ENCODE measurements around the gene SATB2. TPM values are rescaled to one million over a fixed set of nuclear protein-coding genes. Genes with fewer than 3 reads are reported as not detected.

Gene SATB2
- polyA plus RNA-seq, 1 of the 3 experiments (the other 2 are of a cell fraction) = 0.13 TPM

GRCh38 chr2:199335502-199335901 is 122.2 kb downstream of the SATB2 start:
- H3K4me1 ChIP-seq (ENCODE audit: control insufficient read depth in 1 of 2, insufficient read depth in 2 of 2, low read depth in 1 of 2, low read length in 1 of 2) = no peaks in the 10 kb centered on the region
- H3K36me3 ChIP-seq (replicated peaks in 1 of 2; ENCODE audit: control insufficient read depth in 1 of 2, insufficient read depth in 2 of 2, low read length in 1 of 2) = no peaks in the 10 kb centered on the region
- H3K4me3 ChIP-seq (ENCODE audit: low read depth in 2 of 2, low read length in 1 of 2) = no peak overlapping the region
- H3K9me2 ChIP-seq = no peaks in the 10 kb centered on the region
- H3K4me2 ChIP-seq = no peak overlapping the region
- TF ChIP-seq GATA2 (CRISPR knock-in tag; IDR thresholded peaks at IDR 0.05) (no peak), SMC3 (IDR thresholded peaks at IDR 0.05; ENCODE audit: low read depth, low read length) (no peak), MAX (IDR thresholded peaks at IDR 0.05; ENCODE audit: low read depth) (no peak), TEAD4 (IDR thresholded peaks at IDR 0.05; ENCODE audit: borderline replicate concordance, insufficient read depth) (no peak), RXRA (IDR thresholded peaks at IDR 0.05; ENCODE audit: borderline replicate concordance, low read depth) (no peak), YY1 (IDR thresholded peaks at IDR 0.05; ENCODE audit: low read depth) (no peak)
- no peak overlapping the region for H3K27ac ChIP-seq (ENCODE audit: low read depth in 2 of 2, low read length in 1 of 2)
- H3K27me3 ChIP-seq (ENCODE audit: insufficient read depth) = no peaks in the 10 kb centered on the region
- DNase-seq = no peak
- no peaks in the 10 kb centered on the region for H3K9me3 ChIP-seq
- H4K20me1 ChIP-seq (ENCODE audit: insufficient read depth) = no peaks in the 10 kb centered on the region
- 15% methylated on average over 2 of the region's 2 CpGs for WGBS (ENCODE audit: low lambda C conversion rate)
- no peaks in the 10 kb centered on the region for H3K79me2 ChIP-seq (ENCODE audit: insufficient read depth)
- no peak overlapping the region for H3K9ac ChIP-seq
- no peaks in the 10 kb centered on the region for H3F3A ChIP-seq (replicated peaks; ENCODE audit: insufficient read depth)
- H2AFZ ChIP-seq (ENCODE audit: low read depth) = no peak overlapping the region
- ChIA-PET CTCF (no interaction called here), POLR2A (no interaction called here)

- H3K4me3 ChIP-seq (ENCODE audit: low read depth in 2 of 2, low read length in 1 of 2) = no peak overlapping the region
- no peaks in the 10 kb centered on the region for H3K27me3 ChIP-seq (ENCODE audit: insufficient read depth)
- no peak overlapping the region for H3K4me2 ChIP-seq
- no peaks in the 10 kb centered on the region for H3F3A ChIP-seq (replicated peaks; ENCODE audit: insufficient read depth)
- no peaks in the 10 kb centered on the region for H3K79me2 ChIP-seq (ENCODE audit: insufficient read depth)
- CTCF ChIA-PET = no interaction called here
- no peaks in the 10 kb centered on the region for H3K36me3 ChIP-seq (replicated peaks in 1 of 2; ENCODE audit: control insufficient read depth in 1 of 2, insufficient read depth in 2 of 2, low read length in 1 of 2)
- no peak overlapping the region for H3K9ac ChIP-seq
- no peak for DNase-seq
- H3K27ac ChIP-seq (ENCODE audit: low read depth in 2 of 2, low read length in 1 of 2) = no peak overlapping the region
- no peak overlapping the region for H2AFZ ChIP-seq (ENCODE audit: low read depth)
- no peaks in the 10 kb centered on the region for H4K20me1 ChIP-seq (ENCODE audit: insufficient read depth)
- no peak for TF ChIP-seq RAD21 (IDR thresholded peaks at IDR 0.05; ENCODE audit: low read length)
- no peak for TF ChIP-seq FOXM1 (IDR thresholded peaks at IDR 0.05; ENCODE audit: low read depth)
- no peak for TF ChIP-seq CHD2 (IDR thresholded peaks at IDR 0.05; ENCODE audit: low read length, partially characterized antibody)
- POLR2A ChIA-PET = no interaction called here
- H3K9me3 ChIP-seq = no peaks in the 10 kb centered on the region
- 11% methylated on average over 5 of the region's 5 CpGs for WGBS (ENCODE audit: low lambda C conversion rate)
- no peaks in the 10 kb centered on the region for H3K9me2 ChIP-seq
- no peaks in the 10 kb centered on the region for H3K4me1 ChIP-seq (ENCODE audit: control insufficient read depth in 1 of 2, insufficient read depth in 2 of 2, low read depth in 1 of 2, low read length in 1 of 2)
Measured at GRCh38 chr2:199329466-199329865, 128.3 kb downstream of the SATB2 start.

- Histone ChIP-seq H3K27me3 (ENCODE audit: insufficient read depth) (no peaks in the 10 kb centered on the region), H3K27ac (ENCODE audit: low read depth in 2 of 2, low read length in 1 of 2) (no peak overlapping the region), H3K4me3 (ENCODE audit: low read depth in 2 of 2, low read length in 1 of 2) (no peak overlapping the region), H3K9me3 (no peaks in the 10 kb centered on the region), H3K4me2 (no peak overlapping the region), H4K20me1 (ENCODE audit: insufficient read depth) (no peaks in the 10 kb centered on the region), H3K36me3 (replicated peaks in 1 of 2; ENCODE audit: control insufficient read depth in 1 of 2, insufficient read depth in 2 of 2, low read length in 1 of 2) (no peaks in the 10 kb centered on the region), H3K9ac (no peak overlapping the region), H3F3A (replicated peaks; ENCODE audit: insufficient read depth) (no peaks in the 10 kb centered on the region), H2AFZ (ENCODE audit: low read depth) (no peak overlapping the region), H3K9me2 (no peaks in the 10 kb centered on the region), H3K4me1 (ENCODE audit: control insufficient read depth in 1 of 2, insufficient read depth in 2 of 2, low read depth in 1 of 2, low read length in 1 of 2) (no peaks in the 10 kb centered on the region), H3K79me2 (ENCODE audit: insufficient read depth) (no peaks in the 10 kb centered on the region)
- 28% methylated on average over 4 of the region's 4 CpGs for WGBS (ENCODE audit: low lambda C conversion rate)
- POLR2A ChIA-PET = no interaction called here
- DNase-seq = no peak
- CTCF ChIA-PET = no interaction called here
- TF ChIP-seq GABPA (IDR thresholded peaks at IDR 0.05; ENCODE audit: low read depth) (no peak), SMC3 (IDR thresholded peaks at IDR 0.05; ENCODE audit: low read depth, low read length) (no peak), JUND (IDR thresholded peaks at IDR 0.05) (no peak), USF2 (IDR thresholded peaks at IDR 0.05; ENCODE audit: borderline replicate concordance, low read depth, low read length) (no peak), MEF2A (IDR thresholded peaks at IDR 0.05; ENCODE audit: borderline replicate concordance, low read depth) (no peak), NRF1 (IDR thresholded peaks at IDR 0.05; ENCODE audit: low read depth, low read length) (no peak), ZBTB33 (IDR thresholded peaks at IDR 0.05; ENCODE audit: borderline replicate concordance, low read depth) (no peak), REST (IDR thresholded peaks at IDR 0.05; ENCODE audit: low read depth, low read length) (no peak)
Measured at GRCh38 chr2:199329031-199329430, 128.7 kb downstream of the SATB2 start.
